Measurements from ENCODE around the gene WDR6. TPM values are rescaled to one million over a fixed set of nuclear protein-coding genes. Genes with fewer than 3 reads are reported as not detected.

The WDR6 gene
- total RNA-seq, 2 experiments from 2014 or later: 101 to 128 TPM

DNA sequence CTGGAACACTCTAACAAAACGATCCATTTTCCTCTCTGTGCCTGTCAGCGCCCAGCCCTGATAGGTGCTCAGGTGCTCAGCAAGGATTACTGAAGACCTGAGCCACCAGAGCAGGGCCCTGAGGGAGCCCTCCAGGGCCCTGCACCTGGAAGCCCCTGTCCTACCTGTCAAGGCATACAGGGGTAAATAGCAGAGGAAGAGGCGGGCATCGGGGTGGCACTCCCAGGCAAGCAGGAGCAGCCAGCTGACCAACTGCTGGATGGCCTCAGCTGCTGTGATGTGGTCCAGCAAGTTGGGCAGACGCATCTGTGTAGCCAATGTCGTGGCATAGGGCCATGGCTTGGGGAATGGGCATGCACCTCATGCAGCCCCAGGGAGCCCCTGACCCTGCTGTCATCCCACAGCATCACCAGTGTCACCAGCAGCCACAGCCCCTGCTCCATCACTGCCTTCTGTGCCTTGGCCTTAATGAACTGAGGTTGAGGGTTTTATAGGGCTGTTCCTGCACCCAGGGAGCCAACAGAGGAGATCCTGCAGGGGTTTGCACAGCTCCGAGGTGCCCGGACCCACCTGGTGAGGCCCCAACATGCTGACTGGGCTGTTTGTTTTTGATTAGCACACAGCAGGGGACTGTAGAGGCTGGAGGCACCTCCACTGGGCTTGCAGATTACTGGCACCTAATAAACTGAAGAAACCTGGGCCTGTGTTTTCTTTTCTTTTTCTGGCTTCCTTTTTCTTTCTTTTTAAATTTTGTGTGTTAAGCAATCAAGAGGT lies 7.9 kb upstream of the WDR6 start:
- H3K4me1 ChIP-seq (ENCODE audit: insufficient read depth, low read length, poor library complexity, severe bottlenecking): no peaks in the 10 kb centered on the region
- ChIA-PET CTCF (ENCODE audit: unreplicated experiment) (no interaction called here), POLR2A (interaction anchor here (0.6 kb wide), 1 partner anchor 70 kb away, joined by 3 read pairs; no protein-coding TSS in a partner anchor)
- no peak overlapping the region for H2AFZ ChIP-seq (ENCODE audit: low read length)
- no peaks in the 10 kb centered on the region for H3K36me3 ChIP-seq (ENCODE audit: insufficient read depth, low read length)
- intact Hi-C loops (cut with micrococcal nuclease; ENCODE audit: unreplicated experiment): no loop called here
- no TSS peak for BruUV-seq (replicated peaks)
- TF ChIP-seq, protein P1, sequence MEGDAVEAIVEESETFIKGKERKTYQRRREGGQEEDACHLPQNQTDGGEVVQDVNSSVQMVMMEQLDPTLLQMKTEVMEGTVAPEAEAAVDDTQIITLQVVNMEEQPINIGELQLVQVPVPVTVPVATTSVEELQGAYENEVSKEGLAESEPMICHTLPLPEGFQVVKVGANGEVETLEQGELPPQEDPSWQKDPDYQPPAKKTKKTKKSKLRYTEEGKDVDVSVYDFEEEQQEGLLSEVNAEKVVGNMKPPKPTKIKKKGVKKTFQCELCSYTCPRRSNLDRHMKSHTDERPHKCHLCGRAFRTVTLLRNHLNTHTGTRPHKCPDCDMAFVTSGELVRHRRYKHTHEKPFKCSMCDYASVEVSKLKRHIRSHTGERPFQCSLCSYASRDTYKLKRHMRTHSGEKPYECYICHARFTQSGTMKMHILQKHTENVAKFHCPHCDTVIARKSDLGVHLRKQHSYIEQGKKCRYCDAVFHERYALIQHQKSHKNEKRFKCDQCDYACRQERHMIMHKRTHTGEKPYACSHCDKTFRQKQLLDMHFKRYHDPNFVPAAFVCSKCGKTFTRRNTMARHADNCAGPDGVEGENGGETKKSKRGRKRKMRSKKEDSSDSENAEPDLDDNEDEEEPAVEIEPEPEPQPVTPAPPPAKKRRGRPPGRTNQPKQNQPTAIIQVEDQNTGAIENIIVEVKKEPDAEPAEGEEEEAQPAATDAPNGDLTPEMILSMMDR (conservative IDR thresholded peaks at IDR 0.05; ENCODE audit: low read length): no peak
- no peak for TF ChIP-seq EZH2phosphoT487 (IDR thresholded peaks at IDR 0.05; ENCODE audit: borderline replicate concordance, low read depth, low read length)
- no peak overlapping the region for H3K4me2 ChIP-seq (ENCODE audit: low read length)
- H4K20me1 ChIP-seq (ENCODE audit: insufficient read depth, low read length): no peaks in the 10 kb centered on the region
- no peak overlapping the region for H3K27ac ChIP-seq (ENCODE audit: low read depth, low read length, poor library complexity, severe bottlenecking)
- H3K79me2 ChIP-seq (ENCODE audit: insufficient read depth, low read depth, low read length): no peaks in the 10 kb centered on the region
- no peak for DNase-seq (ENCODE audit: low spot score)
- no peak overlapping the region for H3K4me3 ChIP-seq (ENCODE audit: low read depth, low read length, poor library complexity, severe bottlenecking)
- no peaks in the 10 kb centered on the region for H3K9me2 ChIP-seq (ENCODE audit: insufficient read depth, low read length)
- no peaks in the 10 kb centered on the region for H3K9me3 ChIP-seq (ENCODE audit: low read length)

DNA sequence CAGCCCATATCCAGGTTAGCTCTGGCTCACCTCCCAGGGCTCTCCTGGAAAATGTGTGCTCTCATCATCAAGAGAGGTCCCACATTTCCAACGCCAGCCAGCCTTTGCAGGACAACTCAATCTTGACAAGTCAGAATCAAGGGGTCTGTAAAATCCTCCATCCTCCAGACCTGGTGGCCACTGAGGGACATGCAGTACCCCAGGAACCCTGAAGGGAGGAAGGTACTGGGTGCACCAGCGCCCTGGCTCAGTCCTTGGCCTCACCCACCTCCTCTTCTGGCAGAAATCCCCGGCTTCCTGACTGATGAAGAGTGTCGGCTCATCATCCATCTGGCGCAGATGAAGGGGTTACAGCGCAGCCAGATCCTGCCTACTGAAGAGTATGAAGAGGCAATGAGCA lies 6.0 kb upstream of the WDR6 start:
- H3K36me3 ChIP-seq (ENCODE audit: insufficient read depth, low read length): no peaks in the 10 kb centered on the region
- H2AFZ ChIP-seq (ENCODE audit: low read length): no peak overlapping the region
- TF ChIP-seq EZH2phosphoT487 (IDR thresholded peaks at IDR 0.05; ENCODE audit: borderline replicate concordance, low read depth, low read length): no peak
- TF ChIP-seq, protein P1 (conservative IDR thresholded peaks at IDR 0.05; ENCODE audit: low read length): no peak
- H3K9me3 ChIP-seq (ENCODE audit: low read length): no peaks in the 10 kb centered on the region
- intact Hi-C loops (cut with micrococcal nuclease; ENCODE audit: unreplicated experiment): no loop called here
- ChIA-PET POLR2A (no interaction called here), CTCF (ENCODE audit: unreplicated experiment) (interaction anchor here (0.6 kb wide), 1 partner anchor 108 kb away, joined by 3 read pairs; no protein-coding TSS in a partner anchor)
- H3K4me3 ChIP-seq (ENCODE audit: low read depth, low read length, poor library complexity, severe bottlenecking): no peak overlapping the region
- H3K4me1 ChIP-seq (ENCODE audit: insufficient read depth, low read length, poor library complexity, severe bottlenecking): peaks cover 2% of the 10 kb centered on the region
- no TSS peak for BruUV-seq (replicated peaks)
- no peak overlapping the region for H3K27ac ChIP-seq (ENCODE audit: low read depth, low read length, poor library complexity, severe bottlenecking)
- no peak overlapping the region for H3K4me2 ChIP-seq (ENCODE audit: low read length)
- H3K9me2 ChIP-seq (ENCODE audit: insufficient read depth, low read length): no peaks in the 10 kb centered on the region
- H4K20me1 ChIP-seq (ENCODE audit: insufficient read depth, low read length): no peaks in the 10 kb centered on the region
- H3K79me2 ChIP-seq (ENCODE audit: insufficient read depth, low read depth, low read length): no peaks in the 10 kb centered on the region
- DNase-seq (ENCODE audit: low spot score): no peak

Data from OCI-LY7 (cell line).